Mucosa of rectum (tissue), 2 donors: ENCODE results near the gene ABCD3.

Source experiments
- H3K27ac ChIP-seq, 2 donors: one replicate each; pipeline ENCODE4 v1.7.0; 2013; ENCODE audit warnings: inconsistent platforms in 2 of 2, low read depth in 2 of 2, low read length in 2 of 2
- H3K27me3 ChIP-seq, 2 donors: one replicate each; pipeline ENCODE4 v1.7.0; 2013; ENCODE audit warnings: low read length in 2 of 2; ENCODE audit not compliant: control insufficient read depth in 2 of 2, insufficient read depth in 2 of 2
- H3K36me3 ChIP-seq, 2 donors: one replicate each; pipeline ENCODE4 v1.7.0; 2013; ENCODE audit warnings: low read length in 2 of 2; ENCODE audit not compliant: control insufficient read depth in 2 of 2, insufficient read depth in 2 of 2
- H3K4me1 ChIP-seq, 2 donors: one replicate each; pipeline ENCODE4 v1.7.0; 2013; ENCODE audit warnings: low read length in 2 of 2, mild to moderate bottlenecking in 1 of 2; ENCODE audit not compliant: control insufficient read depth in 2 of 2, insufficient read depth in 2 of 2
- H3K4me3 ChIP-seq, 2 donors: one replicate each; pipeline ENCODE4 v1.7.0; 2013; ENCODE audit warnings: low read length in 2 of 2
- H3K9ac ChIP-seq, 2 donors: one replicate each; pipeline ENCODE4 v1.7.0; 2013; ENCODE audit warnings: low read length in 2 of 2, low read depth in 1 of 2, mild to moderate bottlenecking in 1 of 2
- H3K9me3 ChIP-seq, 2 donors: one replicate each; pipeline ENCODE4 v1.7.0; 2013; ENCODE audit warnings: low read length in 2 of 2; ENCODE audit not compliant: control insufficient read depth in 2 of 2
- donor health status: healthy.
- donor health status: Normal muscosa, but diverticular disease.

ABCD3 gene

DNA sequence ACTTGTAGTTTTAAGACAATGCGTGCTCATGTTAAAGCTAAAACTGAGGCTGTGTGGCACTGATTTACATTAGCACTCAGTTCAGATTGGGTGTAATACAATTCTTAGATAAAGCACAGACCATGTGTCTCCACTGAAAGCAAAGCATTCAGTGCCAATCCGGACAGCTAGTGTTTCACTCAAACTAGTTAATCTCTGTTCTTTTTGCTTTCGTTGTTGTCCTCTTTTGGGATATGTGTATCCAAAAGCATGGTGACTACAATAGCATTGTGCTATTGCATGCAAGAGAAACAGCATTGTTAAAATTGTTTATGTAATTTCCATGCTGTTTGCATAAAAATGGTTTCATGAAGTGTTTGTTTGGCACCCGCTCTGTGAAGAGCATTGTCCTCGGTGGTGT lies 68.8 kb downstream of the ABCD3 start:
- no peaks in the 10 kb centered on the region for H3K27me3 ChIP-seq
- no peak overlapping the region for H3K27ac ChIP-seq
- no peak overlapping the region for H3K9ac ChIP-seq
- H3K4me1 ChIP-seq, result no peaks in the 10 kb centered on the region
- no peaks in the 10 kb centered on the region for H3K9me3 ChIP-seq
- H3K4me3 ChIP-seq, result no peak overlapping the region
- peaks cover 33 to 37% of the 10 kb centered on the region in 2 donors for H3K36me3 ChIP-seq

DNA sequence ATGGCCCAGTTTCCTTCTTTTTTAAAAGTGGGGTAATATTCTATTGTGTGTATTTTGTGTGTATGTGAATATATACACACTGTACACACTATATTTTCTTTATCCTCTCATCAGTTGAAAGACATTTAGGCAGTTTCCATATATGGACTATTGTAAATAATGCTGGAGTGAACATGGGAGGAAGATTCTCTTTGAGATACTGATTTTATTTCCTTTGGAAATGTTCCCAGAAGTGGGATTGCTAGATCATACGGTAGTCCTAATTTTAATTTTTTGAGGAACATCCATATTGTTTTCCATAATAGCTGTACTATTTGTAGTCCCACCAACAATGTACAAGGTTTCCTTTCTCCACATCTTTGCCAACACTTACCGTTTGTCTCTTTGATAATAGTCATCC lies 72.4 kb downstream of the ABCD3 start:
- peaks cover 33 to 34% of the 10 kb centered on the region in 2 donors for H3K36me3 ChIP-seq
- H3K27ac ChIP-seq, result no peak overlapping the region
- no peaks in the 10 kb centered on the region for H3K4me1 ChIP-seq
- H3K9me3 ChIP-seq, result no peaks in the 10 kb centered on the region
- no peaks in the 10 kb centered on the region for H3K27me3 ChIP-seq
- no peak overlapping the region for H3K9ac ChIP-seq
- H3K4me3 ChIP-seq, result no peak overlapping the region

- H3K9me3 ChIP-seq, result no peaks in the 10 kb centered on the region
- no peak overlapping the region for H3K9ac ChIP-seq
- H3K27ac ChIP-seq, result no peak overlapping the region
- no peaks in the 10 kb centered on the region for H3K27me3 ChIP-seq
- no peaks in the 10 kb centered on the region for H3K4me1 ChIP-seq
- no peak overlapping the region for H3K4me3 ChIP-seq
- H3K36me3 ChIP-seq, result peaks cover 26 to 28% of the 10 kb centered on the region in 2 donors
These were observed 78.0 kb downstream of the ABCD3 start for GRCh38 chr1:94496076-94496755.

- Histone ChIP-seq H3K27ac (no peak overlapping the region), H3K9ac (no peak overlapping the region), H3K9me3 (no peaks in the 10 kb centered on the region), H3K27me3 (no peaks in the 10 kb centered on the region), H3K36me3 (peaks cover 29 to 43% of the 10 kb centered on the region in 2 donors), H3K4me3 (no peak overlapping the region), H3K4me1 (no peaks in the 10 kb centered on the region)
These were observed 83.2 kb downstream of the ABCD3 start for GRCh38 chr1:94501426-94501825.

DNA sequence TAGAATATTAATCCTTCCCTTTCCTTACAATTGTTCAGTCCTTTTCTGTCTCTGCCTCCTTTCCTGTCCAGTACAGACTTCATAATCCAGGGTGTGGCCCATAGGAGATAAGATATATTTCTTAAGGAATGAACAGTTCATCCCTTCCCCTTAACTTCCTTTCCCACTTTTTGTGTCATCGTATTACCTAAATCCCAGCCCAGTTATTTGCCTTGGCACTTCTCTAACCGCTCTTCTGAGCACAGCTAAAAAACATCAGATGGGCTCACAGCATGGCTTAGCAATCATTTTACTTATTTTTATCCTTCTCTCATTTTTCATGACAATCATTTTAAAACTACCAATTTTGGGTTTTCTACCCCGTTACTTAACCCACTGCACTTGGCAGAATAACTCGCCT lies 83.7 kb downstream of the ABCD3 start:
- peaks cover 31 to 44% of the 10 kb centered on the region in 2 donors for H3K36me3 ChIP-seq
- H3K4me3 ChIP-seq, result no peak overlapping the region
- no peaks in the 10 kb centered on the region for H3K9me3 ChIP-seq
- H3K27ac ChIP-seq, result no peak overlapping the region
- no peaks in the 10 kb centered on the region for H3K4me1 ChIP-seq
- H3K9ac ChIP-seq, result no peak overlapping the region
- no peaks in the 10 kb centered on the region for H3K27me3 ChIP-seq

- no peaks in the 10 kb centered on the region for H3K4me1 ChIP-seq
- no peaks in the 10 kb centered on the region for H3K27me3 ChIP-seq
- H3K9ac ChIP-seq, result no peak overlapping the region
- H3K36me3 ChIP-seq, result peaks cover 31 to 44% of the 10 kb centered on the region in 2 donors
- H3K9me3 ChIP-seq, result no peaks in the 10 kb centered on the region
- H3K4me3 ChIP-seq, result no peak overlapping the region
- no peak overlapping the region for H3K27ac ChIP-seq
These were observed 85.0 kb downstream of the ABCD3 start for GRCh38 chr1:94503153-94503552.

DNA sequence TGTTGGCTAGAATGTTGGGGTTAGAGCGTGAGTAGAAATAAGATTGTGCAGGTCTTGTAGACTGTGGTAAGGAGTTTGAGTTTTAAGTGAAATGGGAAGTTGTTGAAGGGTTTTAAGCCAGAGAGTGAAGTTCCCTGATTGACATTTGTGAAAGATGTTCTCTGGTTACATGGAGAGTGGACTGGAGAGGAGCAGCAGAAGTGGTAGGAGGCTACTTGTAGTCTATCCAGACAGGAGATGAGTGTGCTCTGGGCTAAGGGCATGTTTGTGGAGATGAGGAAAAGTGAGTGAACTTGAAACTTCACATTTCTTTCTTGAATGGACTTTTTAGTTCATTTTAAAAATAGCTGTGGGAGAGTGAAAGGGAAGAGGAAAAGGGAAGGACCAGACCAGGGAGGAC lies 86.4 kb downstream of the ABCD3 start:
- Histone ChIP-seq H3K4me1 (no peaks in the 10 kb centered on the region), H3K36me3 (peaks cover 22 to 37% of the 10 kb centered on the region in 2 donors), H3K9me3 (no peaks in the 10 kb centered on the region), H3K27ac (no peak overlapping the region), H3K4me3 (no peak overlapping the region), H3K27me3 (no peaks in the 10 kb centered on the region), H3K9ac (no peak overlapping the region)

DNA sequence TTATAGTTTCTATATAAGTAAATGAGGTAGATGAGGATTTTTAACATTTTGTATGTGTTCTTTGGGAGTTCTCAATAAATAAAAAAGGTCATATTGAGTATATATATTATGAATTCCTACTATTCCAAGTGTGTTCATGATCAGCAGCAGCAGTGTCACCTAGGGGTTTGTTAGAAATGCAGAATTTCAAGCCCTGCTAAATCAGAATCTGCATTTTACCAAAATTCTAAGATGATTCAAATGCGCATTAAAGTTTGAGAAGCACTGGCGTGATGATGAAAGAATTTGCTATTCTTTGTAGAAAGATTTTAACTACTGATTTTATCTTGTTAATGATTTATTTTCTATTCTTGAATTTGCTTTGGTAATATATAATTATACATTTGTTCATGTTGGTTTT lies 94.6 kb downstream of the ABCD3 start:
- Histone ChIP-seq H3K4me1 (no peaks in the 10 kb centered on the region), H3K36me3 (peaks cover 0 to 2% of the 10 kb centered on the region in 2 donors), H3K27ac (no peak overlapping the region), H3K4me3 (no peak overlapping the region), H3K9ac (no peak overlapping the region), H3K27me3 (no peaks in the 10 kb centered on the region), H3K9me3 (no peaks in the 10 kb centered on the region)

GRCh38 chr1:94514095-94514727 lies 96.0 kb downstream of the ABCD3 start:
- H3K9ac ChIP-seq, result no peak overlapping the region

GRCh38 chr1:94515296-94515947 lies 97.2 kb downstream of the ABCD3 start:
- Histone ChIP-seq H3K4me1 (no peaks in the 10 kb centered on the region), H3K36me3 (peaks cover 0 to 4% of the 10 kb centered on the region in 2 donors), H3K27me3 (no peaks in the 10 kb centered on the region), H3K27ac (no peak overlapping the region), H3K9ac (no peak overlapping the region), H3K9me3 (no peaks in the 10 kb centered on the region), H3K4me3 (no peak overlapping the region)

More at GRCh38 chr1:94514095-94514727, 96.0 kb downstream of the ABCD3 start:
- no peak overlapping the region for H3K4me3 ChIP-seq
- H3K27me3 ChIP-seq, result no peaks in the 10 kb centered on the region
- no peaks in the 10 kb centered on the region for H3K9me3 ChIP-seq
- H3K36me3 ChIP-seq, result peaks cover 0 to 2% of the 10 kb centered on the region in 2 donors
- H3K27ac ChIP-seq, result no peak overlapping the region
- H3K4me1 ChIP-seq, result no peaks in the 10 kb centered on the region
